NCI-H1436 (cell line): ENCODE data around the gene BARHL2.

ENCODE experiments used
- DNase-seq: peaks from one replicate; lab custom pipeline; 2025; lab: John Stamatoyannopoulos, UW

Gene BARHL2

DNA sequence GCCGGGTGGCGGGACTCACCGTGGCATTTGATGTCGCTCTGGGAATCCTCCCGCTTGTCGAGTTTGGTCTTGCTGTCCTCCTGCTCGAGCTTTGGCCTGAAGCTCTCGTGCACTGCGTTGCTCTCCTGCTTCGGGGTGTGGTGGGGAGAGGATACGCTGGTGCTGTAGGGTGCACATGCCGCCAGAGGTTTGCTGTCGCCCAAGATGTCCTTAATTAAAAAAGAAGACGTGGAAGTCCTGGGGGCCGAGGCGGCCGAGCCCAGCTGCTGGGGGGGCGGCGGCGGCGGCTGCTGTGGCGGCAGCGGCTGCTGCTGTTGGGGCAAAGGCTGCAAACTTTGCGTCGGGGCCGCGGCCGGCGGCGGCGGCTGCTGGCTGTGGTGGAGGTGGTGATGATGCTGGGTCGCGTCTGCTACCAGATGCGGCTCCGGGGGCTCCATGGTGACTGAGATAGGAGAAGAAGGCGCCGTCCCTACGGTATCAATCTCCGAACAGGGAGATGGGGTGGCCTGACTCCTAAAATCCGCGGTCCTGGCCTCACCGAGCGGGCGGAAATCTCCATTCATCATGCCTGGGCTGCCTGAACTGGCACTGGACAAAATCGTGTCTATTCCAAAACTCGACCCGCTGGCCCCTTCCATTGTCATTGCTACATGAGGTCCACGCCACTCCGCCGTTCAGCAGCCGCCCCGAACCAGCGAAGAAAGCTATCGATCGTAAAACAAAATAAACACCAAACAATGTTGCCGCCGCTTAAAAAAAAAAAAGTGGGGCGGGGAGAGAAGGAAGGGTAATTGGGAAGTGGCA lies at the start of gene BARHL2:
TSS of gene BARHL2 (minus strand) at position 751 of the 804 bp plus-strand sequence. CDS start at position 644, 107 bp downstream.
- DNase-seq, result no peak

DNA sequence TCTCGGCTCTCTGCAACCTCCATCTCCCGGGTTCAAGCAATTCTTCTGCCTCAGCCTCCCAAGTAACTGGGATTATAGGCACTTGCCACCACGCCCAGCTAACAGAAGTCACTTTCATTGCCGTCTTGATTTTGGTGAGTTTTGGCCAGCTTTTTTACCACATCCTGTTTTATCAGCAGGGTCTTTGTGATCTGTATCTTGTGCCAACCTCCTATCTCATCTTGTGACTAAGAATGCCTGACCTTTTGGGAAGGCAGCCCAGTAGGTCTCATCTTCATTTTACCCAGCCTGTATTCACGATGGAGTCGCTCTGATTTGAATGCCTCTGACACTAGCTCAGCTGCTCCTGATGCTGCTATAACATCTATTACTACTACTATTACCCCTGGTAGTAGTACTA lies 46.8 kb upstream of the BARHL2 start:
- no peak for DNase-seq

DNA sequence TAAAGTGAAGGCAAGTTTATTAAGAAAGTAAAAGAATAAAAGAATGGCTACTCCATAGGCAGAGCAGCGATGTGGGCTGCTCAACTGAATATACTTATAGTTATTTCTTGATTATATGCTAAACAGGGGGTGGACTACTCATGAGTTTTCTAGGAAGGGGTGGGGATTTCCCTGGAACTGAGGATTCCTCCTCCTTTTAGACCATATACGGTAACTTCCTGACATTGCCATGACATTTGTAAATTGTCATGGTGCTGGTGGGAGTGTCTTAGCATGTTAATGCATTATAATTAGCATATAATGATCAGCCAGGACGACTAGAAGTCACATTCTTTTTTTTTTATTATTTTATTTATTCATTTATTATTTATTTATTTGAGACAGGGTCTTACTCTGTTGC lies 46.4 kb upstream of the BARHL2 start:
- no peak for DNase-seq

DNA sequence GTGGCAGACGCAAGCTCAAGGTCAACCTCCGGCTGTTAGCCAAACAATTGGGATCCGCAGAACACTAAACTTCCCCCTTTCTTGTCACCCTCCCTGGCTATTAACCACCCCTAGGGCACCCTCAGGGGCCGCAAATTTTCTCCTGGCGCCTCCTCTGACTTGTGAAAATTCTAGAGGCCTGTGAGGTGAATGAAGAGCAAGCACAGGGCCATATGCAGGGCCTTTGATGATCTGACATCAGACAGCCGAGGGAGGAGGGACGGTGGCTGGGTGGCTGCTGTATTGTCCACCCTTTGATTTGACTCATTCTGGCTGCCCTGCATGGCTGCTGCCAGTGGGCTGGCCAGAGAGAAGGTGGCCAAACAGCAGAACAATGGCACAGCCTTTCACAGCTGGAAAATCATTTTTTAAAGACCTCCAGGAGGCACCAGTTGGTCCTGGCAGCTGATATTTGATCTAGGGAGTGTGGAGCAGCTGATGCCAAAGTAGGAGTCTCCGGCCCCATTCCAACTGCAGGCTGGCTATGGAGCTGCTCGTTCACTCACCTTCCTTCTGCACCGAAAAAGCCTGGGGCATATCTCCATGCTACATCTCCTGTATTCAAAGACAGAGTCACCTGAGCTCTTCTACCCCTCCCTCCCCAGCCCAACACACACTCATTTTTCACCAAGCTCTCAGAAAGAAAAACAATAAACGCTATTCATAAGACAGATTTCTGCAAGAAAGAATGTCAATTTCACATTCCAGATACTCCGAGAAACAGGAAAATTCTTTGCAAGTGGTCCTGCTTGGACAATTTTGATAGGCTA lies 44.9 kb upstream of the BARHL2 start:
- no peak for DNase-seq

DNA sequence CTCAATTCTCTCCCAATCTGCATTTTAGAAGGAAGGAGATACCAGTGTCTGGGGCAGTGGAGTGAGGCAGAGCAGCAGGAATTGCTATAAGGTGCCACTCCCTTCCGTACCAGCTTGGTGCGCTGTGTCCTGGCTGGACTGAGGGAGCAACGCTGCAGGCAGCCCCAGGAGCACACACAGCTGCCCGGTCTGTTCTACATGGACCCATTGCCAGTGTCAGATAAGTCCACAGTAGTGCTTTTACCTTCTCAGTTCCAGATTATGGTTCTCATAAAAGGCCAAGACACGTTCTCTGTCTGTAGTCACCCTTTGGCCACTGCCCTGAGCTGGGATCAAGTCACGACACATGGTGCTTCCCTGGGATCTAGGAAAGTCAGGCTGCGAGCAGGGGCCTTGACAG lies 44.1 kb upstream of the BARHL2 start:
- no peak for DNase-seq

DNA sequence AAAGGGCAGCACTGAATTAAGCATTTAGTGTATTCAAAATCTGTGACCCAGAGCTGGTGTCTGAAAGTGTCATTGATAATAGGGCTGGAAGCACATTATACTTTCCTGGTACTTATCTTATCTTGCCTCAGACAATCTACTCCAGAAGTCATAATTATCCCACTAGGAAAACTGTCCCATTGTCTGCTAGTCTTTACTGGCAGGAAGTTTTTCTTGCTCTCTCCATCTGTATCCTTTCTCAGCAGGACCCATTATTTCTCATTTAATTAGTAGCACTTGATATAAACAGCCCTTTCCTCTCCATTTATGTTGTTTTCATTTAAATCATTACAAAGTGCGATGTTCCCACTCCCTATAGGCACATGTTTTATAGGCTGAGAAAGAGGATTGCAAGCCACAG lies 36.5 kb upstream of the BARHL2 start:
- DNase-seq, result no peak

DNA sequence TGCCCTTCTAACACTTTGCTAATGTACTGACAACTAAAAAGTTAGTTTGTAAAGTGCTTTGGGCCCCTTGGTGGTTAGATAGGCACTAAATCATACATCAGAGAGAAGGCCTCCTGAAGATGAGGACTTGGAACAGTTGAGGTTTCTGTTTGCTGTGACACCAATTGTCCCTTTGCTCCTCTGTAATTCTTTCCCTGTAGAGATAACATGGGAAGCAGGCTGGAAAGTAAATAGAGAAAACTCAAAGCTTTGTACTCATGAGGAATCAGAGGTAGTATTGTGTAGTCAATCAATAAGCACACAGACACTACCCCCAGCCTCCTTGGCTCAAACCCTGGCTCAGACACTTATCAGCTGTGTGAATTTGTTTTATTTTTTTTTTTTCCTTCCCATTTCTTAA lies 31.6 kb upstream of the BARHL2 start:
- no peak for DNase-seq

DNA sequence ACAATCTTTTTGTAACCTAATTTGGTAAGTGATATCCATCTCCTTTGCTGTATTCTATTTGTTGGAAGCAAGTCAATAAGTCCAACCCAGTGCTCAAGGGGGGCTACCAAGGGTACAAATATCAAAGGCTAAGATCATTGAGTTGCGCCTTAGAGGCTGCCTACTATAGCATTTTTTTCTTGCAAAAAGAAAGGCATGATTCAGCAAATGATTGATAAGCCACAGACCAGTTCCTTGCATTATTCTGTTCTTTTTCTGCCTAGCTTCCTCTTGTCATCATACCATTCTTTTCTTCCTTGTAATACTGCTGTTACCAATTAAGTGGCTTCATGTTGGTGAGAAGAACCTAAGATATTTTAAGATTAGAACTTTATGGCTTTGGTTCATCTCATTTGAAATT lies 29.8 kb upstream of the BARHL2 start:
- no peak for DNase-seq

DNA sequence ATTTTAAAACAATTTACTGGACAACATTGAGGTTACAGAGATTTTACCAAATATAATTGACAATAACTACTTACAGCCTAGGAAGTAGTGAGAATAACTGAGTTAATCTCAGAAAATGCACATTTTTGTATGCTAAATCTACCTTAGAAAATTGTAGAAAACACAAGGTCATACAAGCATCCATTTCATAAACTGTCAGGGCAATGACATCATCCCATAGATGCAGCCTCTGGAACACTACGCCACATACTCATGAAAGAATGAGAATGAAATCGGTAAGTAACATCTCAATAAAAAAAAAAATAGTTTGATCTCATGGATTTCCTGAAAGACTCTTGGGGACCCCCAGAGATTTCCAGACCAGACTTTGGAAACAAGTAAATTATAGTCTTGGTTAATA lies 28.9 kb upstream of the BARHL2 start:
- no peak for DNase-seq

DNA sequence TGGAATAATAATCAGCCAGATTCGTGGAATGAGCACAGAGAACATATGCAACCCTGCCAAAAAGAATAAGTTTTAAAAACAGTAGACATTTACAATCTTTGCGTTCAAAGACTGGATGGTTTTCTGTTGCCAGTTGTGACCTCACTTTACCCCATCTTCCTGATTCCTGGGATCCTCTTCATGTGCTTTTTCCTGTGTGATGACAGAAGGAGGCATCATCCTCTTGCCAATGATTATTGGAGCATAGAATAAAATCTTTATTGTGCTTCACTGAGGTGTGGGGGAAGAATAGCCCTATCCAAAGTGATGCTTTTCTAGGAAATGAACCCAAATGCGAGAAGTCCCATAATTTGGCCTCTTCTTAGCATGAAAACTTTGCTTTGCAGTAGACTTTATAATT lies 15.0 kb upstream of the BARHL2 start:
- DNase-seq, result no peak

DNA sequence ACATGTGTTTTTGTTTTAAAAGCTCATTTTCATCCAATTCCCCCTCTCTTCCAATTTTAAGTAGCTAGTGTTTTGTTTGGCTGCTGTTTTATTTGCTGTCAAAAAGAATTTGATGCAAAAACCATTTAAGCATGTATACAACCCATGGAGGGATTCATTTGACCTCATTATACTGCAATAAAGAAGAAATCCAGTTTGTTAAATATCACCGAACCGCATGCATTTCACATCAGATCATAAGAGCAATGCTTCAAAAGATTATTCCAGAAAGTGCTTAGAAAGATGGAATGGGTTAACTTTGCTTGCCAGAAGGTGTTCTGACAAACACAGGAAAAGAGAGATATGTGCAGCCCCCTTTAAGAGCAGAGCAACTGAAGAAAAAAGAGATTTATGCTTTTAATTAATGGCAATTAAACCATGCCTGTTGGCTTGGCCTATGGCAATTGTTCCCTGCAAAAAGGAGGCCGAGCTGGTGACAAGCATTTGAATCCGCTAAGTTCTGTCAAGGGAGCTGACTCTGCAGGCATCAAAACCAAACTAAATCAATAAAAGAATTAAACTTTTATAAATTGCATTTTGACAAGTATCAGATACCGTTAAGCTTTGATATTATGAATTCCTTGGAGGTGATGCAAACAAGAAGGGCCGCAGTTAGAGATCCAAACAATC lies 14.4 kb upstream of the BARHL2 start:
- DNase-seq, result no peak

DNA sequence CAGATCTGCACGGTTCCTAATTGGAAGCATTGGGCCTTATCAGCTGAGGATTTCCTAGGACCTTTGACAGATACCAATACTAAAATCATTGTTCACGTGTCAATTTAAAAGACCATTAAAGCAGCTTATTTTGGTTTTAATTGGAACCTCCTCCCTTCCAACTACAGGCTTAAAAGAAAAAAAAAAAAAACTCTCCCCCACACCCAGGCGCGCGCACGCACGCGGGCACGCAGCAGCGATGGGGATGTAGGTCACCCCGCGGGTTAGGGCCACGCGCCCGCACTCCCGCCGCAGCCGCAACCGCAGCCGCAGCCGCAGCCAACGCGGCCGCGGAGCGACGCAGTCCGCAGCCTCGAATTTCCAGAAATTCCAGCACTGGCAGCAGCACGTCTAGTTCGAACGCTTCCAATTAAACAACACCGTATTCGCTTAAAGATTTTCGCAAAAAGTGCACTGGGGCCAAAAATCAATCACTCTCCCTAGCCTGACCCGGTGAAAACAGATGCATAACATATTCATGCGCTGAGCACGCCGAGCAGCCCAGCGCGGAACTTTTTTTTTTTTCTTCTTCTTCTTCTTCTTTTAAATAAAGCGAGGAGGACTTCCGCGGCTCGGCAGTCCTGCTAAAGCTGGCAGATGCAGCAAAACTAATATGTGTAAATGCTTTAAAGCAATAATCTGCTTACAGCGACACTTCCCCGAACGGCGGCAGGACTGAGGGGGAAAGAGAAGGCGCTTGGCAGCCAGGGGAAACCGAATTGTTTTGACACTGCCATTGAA lies 13.3 kb upstream of the BARHL2 start:
- no peak for DNase-seq

DNA sequence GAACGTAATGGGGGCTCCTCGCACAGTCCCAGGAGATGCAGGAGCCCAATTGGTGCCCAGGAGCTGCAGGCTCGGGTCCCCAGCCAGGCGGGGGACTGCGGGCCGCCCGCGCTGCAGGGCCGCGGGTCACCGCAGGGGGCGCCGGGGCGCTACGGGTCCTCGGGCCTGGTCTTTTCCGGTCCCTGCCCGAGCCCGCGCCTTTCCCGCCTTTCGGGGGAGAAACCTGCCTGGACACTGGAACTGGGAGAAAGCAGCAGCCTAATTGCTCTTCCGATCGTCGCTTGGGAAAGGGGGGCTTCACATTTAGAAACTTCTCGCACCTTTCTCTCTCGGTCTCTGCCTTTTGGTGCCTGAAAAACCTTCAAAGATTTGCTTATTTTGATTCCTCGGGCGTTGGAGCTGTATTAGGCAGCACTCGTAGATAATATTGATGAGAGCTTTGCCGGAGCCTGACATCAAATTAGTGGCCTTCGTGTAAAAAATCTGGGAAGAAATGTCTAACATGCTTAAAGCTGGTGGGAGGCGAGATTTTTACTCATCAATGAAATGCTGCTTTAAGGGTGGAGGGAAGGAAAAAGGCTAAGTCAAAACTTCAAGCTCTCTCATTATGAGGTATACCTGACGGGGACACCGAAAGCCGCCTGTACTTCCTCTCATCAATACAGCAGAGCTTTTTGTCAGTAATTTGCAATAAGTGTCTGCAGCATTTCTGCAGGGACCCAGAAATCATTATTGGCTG lies 12.6 kb upstream of the BARHL2 start:
- no peak for DNase-seq

DNA sequence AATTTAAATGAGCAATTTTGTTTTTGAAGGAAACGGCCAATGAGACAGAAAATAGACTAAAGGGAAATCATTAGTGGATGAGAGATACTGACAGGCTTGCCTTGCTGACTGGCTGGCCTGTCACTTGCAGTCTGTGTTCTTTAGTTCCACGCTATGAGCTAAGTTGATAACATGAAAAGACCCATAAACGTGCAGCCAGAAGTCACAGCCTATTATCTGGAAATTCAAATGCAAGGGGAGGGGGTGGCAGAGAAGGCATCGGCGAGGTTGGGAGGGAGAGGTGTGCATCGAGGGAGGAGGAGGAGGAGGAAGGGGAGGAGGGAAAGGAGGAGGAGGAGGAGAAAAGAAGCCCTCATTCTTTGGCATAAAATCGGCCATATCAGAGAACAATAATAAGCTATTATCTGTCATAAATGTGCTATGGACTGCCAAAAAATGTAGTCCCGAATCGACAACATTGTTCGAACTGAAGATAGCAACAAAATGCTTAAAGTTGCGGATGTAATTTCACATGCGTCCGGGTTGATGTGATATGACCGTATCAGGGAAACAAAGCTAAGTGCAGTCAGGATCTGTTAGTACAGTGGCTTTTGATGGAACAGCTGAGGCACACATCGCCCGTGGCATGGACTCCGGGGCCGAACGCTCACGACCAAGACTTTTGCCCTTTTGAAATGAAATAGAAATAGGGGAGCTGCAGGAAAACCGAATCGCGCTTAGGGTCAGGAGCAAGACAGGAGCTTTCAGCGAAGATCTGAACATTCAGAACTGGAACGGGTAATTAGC lies 11.6 kb upstream of the BARHL2 start:
- no peak for DNase-seq

DNA sequence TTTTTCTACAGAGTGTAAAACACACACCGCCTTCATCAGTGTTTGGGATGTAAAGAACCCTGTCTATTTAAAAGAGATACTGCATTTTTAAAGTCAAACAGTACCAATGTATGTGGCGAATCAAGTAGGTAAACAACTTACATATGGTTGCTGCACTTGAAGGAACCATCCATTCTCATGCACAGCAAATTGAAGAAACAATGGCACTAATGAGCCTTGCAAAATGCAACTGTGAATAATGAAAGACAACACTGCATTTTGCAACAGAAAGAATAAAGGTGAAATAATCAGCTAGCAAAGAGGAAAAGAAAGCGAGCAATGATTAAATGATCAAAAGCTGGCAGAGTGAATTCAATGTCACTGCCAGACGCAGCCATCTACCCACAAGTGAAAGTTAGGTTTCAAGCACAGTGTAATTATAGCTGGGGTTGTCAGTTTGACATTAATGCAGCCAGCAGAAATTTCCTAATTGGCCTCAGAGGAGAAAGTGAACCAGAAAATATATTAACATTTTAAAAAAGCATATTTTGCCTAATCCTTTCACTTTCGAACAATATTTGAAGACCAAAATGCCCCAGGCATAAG lies 10.9 kb upstream of the BARHL2 start:
- DNase-seq, result no peak

DNA sequence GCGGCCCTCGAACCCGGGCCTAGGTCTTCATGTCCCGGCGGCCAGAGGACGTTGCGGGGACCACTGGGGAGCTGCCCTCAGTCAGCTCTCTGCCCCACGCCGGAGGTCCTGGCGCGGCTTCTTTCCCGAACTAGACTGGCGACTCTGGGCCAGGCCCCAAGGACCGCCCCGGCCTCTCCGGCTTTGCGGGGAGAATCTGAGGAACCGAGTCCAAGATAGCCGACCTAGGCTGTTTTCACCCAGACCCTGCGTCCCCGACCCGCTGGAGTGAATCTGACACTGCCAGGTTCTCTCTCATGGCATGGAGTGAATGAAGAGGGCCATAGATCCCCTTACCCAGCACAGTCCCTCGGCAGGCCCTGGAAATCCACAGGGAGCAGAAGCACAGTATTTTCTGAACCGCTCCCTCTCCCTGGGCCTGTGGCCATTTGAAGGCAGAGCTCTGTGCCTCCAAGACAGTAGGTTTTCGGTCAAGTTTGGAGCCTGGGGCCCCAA lies 9.9 kb upstream of the BARHL2 start:
- DNase-seq, result no peak

DNA sequence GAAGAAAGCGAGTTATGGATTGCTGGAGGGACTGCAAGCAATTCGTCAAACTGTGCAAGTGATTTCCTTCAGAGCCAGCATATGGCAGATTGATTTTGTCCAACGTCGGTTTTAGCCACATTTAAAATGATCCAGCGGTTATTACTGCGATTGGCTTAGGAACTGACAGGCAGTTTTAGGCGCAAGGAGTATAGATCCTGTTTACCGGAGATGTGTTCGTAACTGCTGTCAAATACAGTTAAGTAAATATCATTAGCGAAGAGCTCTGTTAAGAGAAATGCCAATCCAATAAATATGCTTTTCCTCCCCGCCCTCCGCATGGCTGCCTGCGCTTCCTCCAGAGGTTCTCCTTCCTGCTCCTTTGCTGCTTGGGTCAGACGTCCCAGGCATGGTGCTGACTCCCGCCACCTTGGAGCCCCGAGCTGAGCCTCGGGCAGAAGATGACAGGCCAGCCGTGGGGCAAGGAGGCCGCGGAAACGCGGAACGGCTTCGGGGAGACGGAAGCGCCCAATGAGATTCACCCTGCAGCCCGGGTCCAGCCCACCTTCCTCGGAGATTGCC lies 9.4 kb upstream of the BARHL2 start:
- DNase-seq, result no peak

DNA sequence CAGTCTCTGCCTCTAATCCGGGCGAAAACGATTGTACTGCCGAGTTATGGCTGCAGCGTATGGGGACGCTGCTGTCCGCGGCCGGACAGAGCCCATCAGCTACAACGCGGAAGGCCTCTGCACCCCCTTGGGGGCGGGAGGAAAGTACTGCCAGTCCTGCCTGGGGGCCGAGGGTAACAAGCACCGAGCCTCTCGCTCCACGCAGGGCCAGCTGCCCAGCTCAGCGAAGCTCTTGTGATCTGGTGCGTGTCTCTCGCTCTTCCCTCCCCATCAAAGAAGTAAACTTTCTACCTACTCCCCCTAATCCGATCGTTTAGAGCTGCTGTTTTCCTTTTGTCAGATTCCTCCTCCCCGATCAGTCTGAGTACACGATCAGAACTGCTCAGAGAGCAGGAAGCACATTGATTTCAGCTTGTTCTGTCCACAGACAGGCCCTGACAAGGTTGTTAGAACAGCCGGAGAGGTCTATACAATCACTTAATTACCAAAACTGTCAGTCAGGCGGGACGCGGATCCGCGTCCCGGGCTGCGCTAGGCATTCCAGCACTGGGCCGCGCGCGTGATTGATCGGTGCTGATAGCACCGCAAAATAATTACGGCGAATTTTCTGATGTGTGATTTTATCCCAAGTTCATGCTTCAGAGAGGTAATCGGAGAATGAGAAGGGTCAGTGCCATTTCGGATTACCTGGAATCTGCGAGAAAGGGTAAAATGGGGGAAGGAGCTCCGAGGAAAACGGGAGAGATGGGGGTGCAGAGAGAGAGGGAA lies 8.7 kb upstream of the BARHL2 start:
- no peak for DNase-seq
